Measurements from ENCODE around the gene CADM2.

The CADM2 gene

GRCh38 chr3:85037203-85037602, 78.4 kb downstream of the CADM2 start:
- Histone ChIP-seq H3K4me1 (ENCODE audit: insufficient read depth, low read length) (no peaks in the 10 kb centered on the region), H3K9me3 (ENCODE audit: low read length) (no peaks in the 10 kb centered on the region), H3K4me3 (ENCODE audit: low read depth in 1 of 2, low read length in 2 of 2) (no peak overlapping the region), H3K9ac (ENCODE audit: low read length) (no peak overlapping the region), H3K36me3 (ENCODE audit: insufficient read depth, low read length) (no peaks in the 10 kb centered on the region), H3K27me3 (ENCODE audit: control insufficient read depth in 1 of 2, insufficient read depth in 2 of 2, low read length in 2 of 2) (no peaks in the 10 kb centered on the region), H3K27ac (ENCODE audit: low read depth, low read length) (no peak overlapping the region)

DNA sequence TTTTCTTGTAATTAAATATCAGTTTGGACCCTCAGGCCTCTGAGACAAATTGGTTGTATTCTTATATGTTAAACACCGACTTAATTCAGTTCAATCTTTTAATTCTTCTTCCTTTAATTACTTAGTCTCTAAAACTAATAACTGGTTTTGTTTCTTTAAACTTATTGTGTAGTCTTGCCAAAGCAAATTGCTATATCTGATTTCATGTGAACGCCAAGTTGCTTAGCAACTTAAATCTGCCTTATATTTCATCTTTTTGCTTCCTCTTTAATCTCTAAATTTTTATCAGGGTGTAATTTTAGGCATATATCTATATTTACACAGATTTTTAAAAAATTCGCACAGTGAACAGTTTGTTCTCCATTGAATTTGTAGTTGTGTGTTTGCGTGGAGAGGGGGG, 82.2 kb downstream of the CADM2 start:
- no peak overlapping the region for H3K4me3 ChIP-seq (ENCODE audit: low read depth in 1 of 2, low read length in 2 of 2)
- H3K9me3 ChIP-seq (ENCODE audit: low read length), result no peaks in the 10 kb centered on the region
- no peaks in the 10 kb centered on the region for H3K4me1 ChIP-seq (ENCODE audit: insufficient read depth, low read length)
- no peak overlapping the region for H3K9ac ChIP-seq (ENCODE audit: low read length)
- no peaks in the 10 kb centered on the region for H3K27me3 ChIP-seq (ENCODE audit: control insufficient read depth in 1 of 2, insufficient read depth in 2 of 2, low read length in 2 of 2)
- no peaks in the 10 kb centered on the region for H3K36me3 ChIP-seq (ENCODE audit: insufficient read depth, low read length)
- H3K27ac ChIP-seq (ENCODE audit: low read depth, low read length), result no peak overlapping the region

GRCh38 chr3:85041562-85042055, 82.8 kb downstream of the CADM2 start:
- H3K9ac ChIP-seq (ENCODE audit: low read length), result no peak overlapping the region
- H3K9me3 ChIP-seq (ENCODE audit: low read length), result no peaks in the 10 kb centered on the region
- H3K27ac ChIP-seq (ENCODE audit: low read depth, low read length), result no peak overlapping the region
- no peaks in the 10 kb centered on the region for H3K27me3 ChIP-seq (ENCODE audit: control insufficient read depth in 1 of 2, insufficient read depth in 2 of 2, low read length in 2 of 2)
- no peaks in the 10 kb centered on the region for H3K36me3 ChIP-seq (ENCODE audit: insufficient read depth, low read length)
- no peaks in the 10 kb centered on the region for H3K4me1 ChIP-seq (ENCODE audit: insufficient read depth, low read length)
- no peak overlapping the region for H3K4me3 ChIP-seq (ENCODE audit: low read depth in 1 of 2, low read length in 2 of 2)

DNA sequence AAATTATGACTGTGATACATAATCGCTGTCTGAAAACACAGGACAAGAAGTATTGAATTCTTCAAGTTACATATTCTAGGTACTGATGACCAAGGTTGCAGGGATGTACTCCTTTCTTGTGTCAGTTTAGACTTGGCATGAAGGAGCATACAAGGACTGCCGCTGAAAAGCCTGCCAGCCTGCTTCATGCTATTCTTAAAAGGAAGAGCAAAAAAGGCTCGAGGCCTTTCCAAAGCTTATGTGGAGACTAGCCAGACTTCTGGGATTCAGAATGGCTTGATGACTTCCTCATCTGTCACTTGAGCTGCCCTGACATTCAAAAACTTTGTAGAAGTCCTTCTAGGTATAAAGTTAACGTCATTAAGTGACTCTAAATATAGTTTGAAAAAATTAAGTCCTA, 92.0 kb downstream of the CADM2 start:
- Histone ChIP-seq H3K9ac (ENCODE audit: low read length) (no peak overlapping the region), H3K27ac (ENCODE audit: low read depth, low read length) (no peak overlapping the region), H3K36me3 (ENCODE audit: insufficient read depth, low read length) (no peaks in the 10 kb centered on the region), H3K4me3 (ENCODE audit: low read depth in 1 of 2, low read length in 2 of 2) (no peak overlapping the region), H3K4me1 (ENCODE audit: insufficient read depth, low read length) (no peaks in the 10 kb centered on the region), H3K27me3 (ENCODE audit: control insufficient read depth in 1 of 2, insufficient read depth in 2 of 2, low read length in 2 of 2) (no peaks in the 10 kb centered on the region), H3K9me3 (ENCODE audit: low read length) (no peaks in the 10 kb centered on the region)

GRCh38 chr3:85051786-85052185, 93.0 kb downstream of the CADM2 start:
- Histone ChIP-seq H3K27ac (ENCODE audit: low read depth, low read length) (no peak overlapping the region), H3K4me3 (ENCODE audit: low read depth in 1 of 2, low read length in 2 of 2) (no peak overlapping the region), H3K4me1 (ENCODE audit: insufficient read depth, low read length) (no peaks in the 10 kb centered on the region), H3K27me3 (ENCODE audit: control insufficient read depth in 1 of 2, insufficient read depth in 2 of 2, low read length in 2 of 2) (no peaks in the 10 kb centered on the region), H3K9ac (ENCODE audit: low read length) (no peak overlapping the region), H3K9me3 (ENCODE audit: low read length) (no peaks in the 10 kb centered on the region), H3K36me3 (ENCODE audit: insufficient read depth, low read length) (no peaks in the 10 kb centered on the region)

GRCh38 chr3:85053626-85054025, 94.8 kb downstream of the CADM2 start:
- Histone ChIP-seq H3K27ac (ENCODE audit: low read depth, low read length) (no peak overlapping the region), H3K9ac (ENCODE audit: low read length) (no peak overlapping the region), H3K36me3 (ENCODE audit: insufficient read depth, low read length) (no peaks in the 10 kb centered on the region), H3K9me3 (ENCODE audit: low read length) (no peaks in the 10 kb centered on the region), H3K4me1 (ENCODE audit: insufficient read depth, low read length) (no peaks in the 10 kb centered on the region), H3K4me3 (ENCODE audit: low read depth in 1 of 2, low read length in 2 of 2) (no peak overlapping the region), H3K27me3 (ENCODE audit: control insufficient read depth in 1 of 2, insufficient read depth in 2 of 2, low read length in 2 of 2) (no peaks in the 10 kb centered on the region)

- Histone ChIP-seq H3K4me3 (ENCODE audit: low read depth in 1 of 2, low read length in 2 of 2) (no peak overlapping the region), H3K4me1 (ENCODE audit: insufficient read depth, low read length) (no peaks in the 10 kb centered on the region), H3K27me3 (ENCODE audit: control insufficient read depth in 1 of 2, insufficient read depth in 2 of 2, low read length in 2 of 2) (no peaks in the 10 kb centered on the region), H3K27ac (ENCODE audit: low read depth, low read length) (no peak overlapping the region), H3K9ac (ENCODE audit: low read length) (no peak overlapping the region), H3K9me3 (ENCODE audit: low read length) (no peaks in the 10 kb centered on the region), H3K36me3 (ENCODE audit: insufficient read depth, low read length) (no peaks in the 10 kb centered on the region)
Observed at GRCh38 chr3:85054579-85054978, 95.8 kb downstream of the CADM2 start.

GRCh38 chr3:85068911-85069310, 110.1 kb downstream of the CADM2 start:
- Histone ChIP-seq H3K27ac (ENCODE audit: low read depth, low read length) (no peak overlapping the region), H3K4me1 (ENCODE audit: insufficient read depth, low read length) (no peaks in the 10 kb centered on the region), H3K9ac (ENCODE audit: low read length) (no peak overlapping the region), H3K36me3 (ENCODE audit: insufficient read depth, low read length) (no peaks in the 10 kb centered on the region), H3K9me3 (ENCODE audit: low read length) (no peaks in the 10 kb centered on the region), H3K4me3 (ENCODE audit: low read depth in 1 of 2, low read length in 2 of 2) (no peak overlapping the region), H3K27me3 (ENCODE audit: control insufficient read depth in 1 of 2, insufficient read depth in 2 of 2, low read length in 2 of 2) (no peaks in the 10 kb centered on the region)

DNA sequence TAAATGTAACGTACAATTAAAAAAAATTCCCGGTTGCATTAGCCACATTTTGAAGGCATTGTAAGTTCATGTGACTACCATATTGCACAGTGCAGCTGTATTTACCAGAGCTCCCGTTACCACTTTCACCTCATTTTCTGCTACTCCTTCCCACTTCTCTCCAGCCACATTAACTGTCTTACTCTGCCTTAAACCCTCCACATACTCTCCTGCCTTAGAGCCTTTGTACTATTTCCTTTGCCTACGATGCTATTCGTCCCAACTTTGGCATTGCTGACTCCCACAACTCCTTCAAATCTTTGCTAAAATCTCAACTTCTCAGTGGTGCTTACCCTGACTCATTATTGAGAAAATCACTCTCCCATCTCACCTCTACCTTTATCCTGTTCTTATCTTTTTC, 115.2 kb downstream of the CADM2 start:
- H3K9me3 ChIP-seq (ENCODE audit: low read length), result no peaks in the 10 kb centered on the region
- H3K27ac ChIP-seq (ENCODE audit: low read depth, low read length), result no peak overlapping the region
- no peaks in the 10 kb centered on the region for H3K36me3 ChIP-seq (ENCODE audit: insufficient read depth, low read length)
- H3K4me1 ChIP-seq (ENCODE audit: insufficient read depth, low read length), result no peaks in the 10 kb centered on the region
- no peak overlapping the region for H3K4me3 ChIP-seq (ENCODE audit: low read depth in 1 of 2, low read length in 2 of 2)
- no peaks in the 10 kb centered on the region for H3K27me3 ChIP-seq (ENCODE audit: control insufficient read depth in 1 of 2, insufficient read depth in 2 of 2, low read length in 2 of 2)
- no peak overlapping the region for H3K9ac ChIP-seq (ENCODE audit: low read length)

DNA sequence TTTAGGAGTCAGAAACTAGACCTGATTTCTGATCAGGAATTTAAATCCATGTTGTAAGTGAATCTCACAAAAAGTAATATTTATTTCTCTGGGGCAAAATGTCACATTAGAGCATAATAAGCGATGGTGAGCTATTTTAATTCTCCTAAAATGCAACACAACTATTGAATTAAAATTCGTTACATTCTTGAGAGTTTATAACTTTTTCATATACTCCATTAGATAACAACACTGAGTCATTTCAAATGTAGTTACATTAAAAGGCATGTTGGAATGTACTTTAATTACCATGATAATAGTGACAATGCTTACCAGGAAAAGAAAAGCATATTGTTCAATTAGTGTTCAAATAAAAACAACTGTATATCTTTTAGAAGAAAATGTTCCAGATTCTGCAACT, 116.9 kb downstream of the CADM2 start:
- no peak overlapping the region for H3K27ac ChIP-seq (ENCODE audit: low read depth, low read length)
- no peaks in the 10 kb centered on the region for H3K4me1 ChIP-seq (ENCODE audit: insufficient read depth, low read length)
- no peaks in the 10 kb centered on the region for H3K36me3 ChIP-seq (ENCODE audit: insufficient read depth, low read length)
- no peak overlapping the region for H3K9ac ChIP-seq (ENCODE audit: low read length)
- no peaks in the 10 kb centered on the region for H3K9me3 ChIP-seq (ENCODE audit: low read length)
- H3K4me3 ChIP-seq (ENCODE audit: low read depth in 1 of 2, low read length in 2 of 2), result no peak overlapping the region
- H3K27me3 ChIP-seq (ENCODE audit: control insufficient read depth in 1 of 2, insufficient read depth in 2 of 2, low read length in 2 of 2), result no peaks in the 10 kb centered on the region

DNA sequence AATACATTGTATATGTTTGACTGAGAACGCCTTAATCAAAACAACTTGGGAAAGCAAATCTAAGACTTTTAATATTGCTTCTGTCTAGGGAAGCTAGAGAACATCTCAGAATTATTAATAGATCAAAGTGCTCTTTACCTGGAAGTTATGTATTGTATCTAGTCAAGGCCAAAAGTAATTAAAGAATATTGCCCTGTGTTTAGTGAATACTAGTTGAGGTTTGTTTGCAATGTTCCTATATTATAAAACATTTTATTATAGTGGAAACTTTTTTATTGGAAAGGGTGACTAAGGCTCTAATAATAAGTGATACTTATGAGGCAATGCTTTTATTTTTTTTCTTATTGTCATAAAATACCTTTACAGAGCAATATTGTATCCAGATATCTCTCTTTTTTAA, 118.2 kb downstream of the CADM2 start:
- H3K27me3 ChIP-seq (ENCODE audit: control insufficient read depth in 1 of 2, insufficient read depth in 2 of 2, low read length in 2 of 2), result no peaks in the 10 kb centered on the region
- no peak overlapping the region for H3K9ac ChIP-seq (ENCODE audit: low read length)
- no peak overlapping the region for H3K4me3 ChIP-seq (ENCODE audit: low read depth in 1 of 2, low read length in 2 of 2)
- no peak overlapping the region for H3K27ac ChIP-seq (ENCODE audit: low read depth, low read length)
- H3K36me3 ChIP-seq (ENCODE audit: insufficient read depth, low read length), result no peaks in the 10 kb centered on the region
- peaks cover 5% of the 10 kb centered on the region for H3K4me1 ChIP-seq (ENCODE audit: insufficient read depth, low read length)
- no peaks in the 10 kb centered on the region for H3K9me3 ChIP-seq (ENCODE audit: low read length)

GRCh38 chr3:85081191-85081906, 122.6 kb downstream of the CADM2 start:
- Histone ChIP-seq H3K9ac (ENCODE audit: low read length) (no peak overlapping the region), H3K9me3 (ENCODE audit: low read length) (no peaks in the 10 kb centered on the region), H3K4me1 (ENCODE audit: insufficient read depth, low read length) (peaks cover 5% of the 10 kb centered on the region), H3K27me3 (ENCODE audit: control insufficient read depth in 1 of 2, insufficient read depth in 2 of 2, low read length in 2 of 2) (no peaks in the 10 kb centered on the region), H3K27ac (ENCODE audit: low read depth, low read length) (no peak overlapping the region), H3K4me3 (ENCODE audit: low read depth in 1 of 2, low read length in 2 of 2) (no peak overlapping the region), H3K36me3 (ENCODE audit: insufficient read depth, low read length) (no peaks in the 10 kb centered on the region)

All from muscle layer of colon (tissue), 2 donors.